Left ventricle myocardium inferior (tissue), 1 donor: Measurements from ENCODE around the gene ACP1. TPM values are rescaled to one million over a fixed set of nuclear protein-coding genes. Genes with fewer than 3 reads are reported as not detected.

Experiments used
- DNase-seq: peaks from one replicate; pipeline ENCODE4 v3.0.0-alpha.2; 2020
- H3K27ac ChIP-seq: fragments of 200-600 bp; replicated peaks from 2 replicates; pipeline ENCODE4 v1.8.0; 2021
- H3K27me3 ChIP-seq: fragments of 200-600 bp; 2 replicates; pipeline ENCODE4 v1.8.0; 2021; ENCODE audit warnings: low read depth
- H3K36me3 ChIP-seq: fragments of 200-600 bp; 2 replicates; pipeline ENCODE4 v1.8.0; 2021
- H3K4me1 ChIP-seq: fragments of 200-600 bp; 2 replicates; pipeline ENCODE4 v1.8.0; 2021
- H3K4me3 ChIP-seq: fragments of 200-600 bp; 2 replicates; pipeline ENCODE4 v1.8.0; 2021; ENCODE audit warnings: mild to moderate bottlenecking, moderate library complexity
- H3K9me3 ChIP-seq: fragments of 200-600 bp; replicated peaks from 2 replicates; pipeline ENCODE4 v1.8.0; 2021
- CTCF ChIP-seq: fragments of 200-600 bp; IDR thresholded peaks from 2 replicates; pipeline ENCODE4 v1.8.0; 2021; ENCODE audit warnings: antibody characterized with exemption, mild to moderate bottlenecking, borderline replicate concordance
- intact Hi-C: fragments of 100-400 bp; cut with micrococcal nuclease; formaldehyde crosslinking; loops from one replicate; pipeline ENCODE4 v1.11.0; 2022
- total RNA-seq: library from RNA; stranded (reverse); fragmentation: NEBNext Ultra II Directional; extraction: Animal tissue kit (Norgen Biotek cat#: 25700); gene quantifications from one replicate; pipeline ENCODE4 v1.2.1, GENCODE V29; 2021
- donor health status: DM: no; HTN: yes; CAD: no; lungs with severe emphysema.

Gene ACP1
- total RNA-seq, 1 donor from 2014 or later = 68.0 TPM

- intact Hi-C loops = no loop called here
Measured at GRCh38 chr2:255195-255594, 9.6 kb upstream of the ACP1 start.

DNA sequence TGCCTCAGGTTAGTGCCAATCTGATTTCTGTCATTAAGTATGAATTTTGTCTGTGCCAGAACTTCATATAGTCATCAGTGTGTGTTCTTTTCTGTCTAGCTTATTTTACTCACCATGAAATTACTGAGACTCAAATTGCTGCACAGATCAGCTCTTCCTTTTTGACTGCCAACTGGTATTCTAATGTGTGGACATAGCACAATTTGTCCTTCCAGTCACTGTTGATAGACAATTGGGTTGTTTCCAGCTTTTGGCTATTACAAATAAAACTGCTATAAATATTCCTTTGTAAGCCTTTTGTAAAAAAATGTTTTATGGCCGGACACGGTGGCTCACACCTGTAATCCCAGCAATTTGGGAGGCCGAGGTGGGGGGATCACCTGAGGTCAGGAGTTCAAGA, 8.7 kb upstream of the ACP1 start:
- Histone ChIP-seq H3K27ac (no peak overlapping the region), H3K9me3 (peaks cover 23% of the 10 kb centered on the region), H3K4me1 (no peaks in the 10 kb centered on the region), H3K4me3 (no peak overlapping the region), H3K36me3 (peaks cover 14% of the 10 kb centered on the region), H3K27me3 (no peaks in the 10 kb centered on the region)
- intact Hi-C loops = no loop called here
- DNase-seq = no peak
- no peak for TF ChIP-seq CTCF

More at GRCh38 chr2:255195-255594, 9.6 kb upstream of the ACP1 start:
- no peaks in the 10 kb centered on the region for H3K4me1 ChIP-seq
- H3K9me3 ChIP-seq = peaks cover 23% of the 10 kb centered on the region
- H3K27ac ChIP-seq = no peak overlapping the region
- no peak for TF ChIP-seq CTCF
- no peaks in the 10 kb centered on the region for H3K27me3 ChIP-seq
- DNase-seq = no peak
- H3K4me3 ChIP-seq = no peak overlapping the region
- H3K36me3 ChIP-seq = peaks cover 8% of the 10 kb centered on the region

DNA sequence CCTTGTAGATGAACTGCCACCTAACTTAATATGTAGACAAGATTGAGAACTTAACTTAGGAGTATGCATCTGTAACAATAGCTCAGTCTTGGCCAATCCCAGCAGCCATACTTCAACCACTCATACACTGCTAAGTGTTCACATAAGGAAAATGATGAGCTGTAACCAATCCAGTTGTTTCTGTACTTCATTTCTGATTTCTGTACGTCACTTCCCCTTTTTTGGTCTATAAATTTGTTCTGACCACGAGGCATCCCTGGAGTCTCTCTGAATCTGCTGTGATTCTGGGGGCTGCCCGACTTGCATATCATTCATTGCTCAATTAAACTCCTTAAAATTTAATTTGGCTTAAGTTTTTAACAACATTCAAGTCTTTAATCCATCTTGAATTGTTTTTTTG, 7.3 kb upstream of the ACP1 start:
- intact Hi-C loops = no loop called here
- Histone ChIP-seq H3K4me3 (no peak overlapping the region), H3K27me3 (no peaks in the 10 kb centered on the region), H3K9me3 (peaks cover 23% of the 10 kb centered on the region), H3K4me1 (no peaks in the 10 kb centered on the region), H3K27ac (no peak overlapping the region), H3K36me3 (peaks cover 11% of the 10 kb centered on the region)
- no peak for DNase-seq
- no peak for TF ChIP-seq CTCF

DNA sequence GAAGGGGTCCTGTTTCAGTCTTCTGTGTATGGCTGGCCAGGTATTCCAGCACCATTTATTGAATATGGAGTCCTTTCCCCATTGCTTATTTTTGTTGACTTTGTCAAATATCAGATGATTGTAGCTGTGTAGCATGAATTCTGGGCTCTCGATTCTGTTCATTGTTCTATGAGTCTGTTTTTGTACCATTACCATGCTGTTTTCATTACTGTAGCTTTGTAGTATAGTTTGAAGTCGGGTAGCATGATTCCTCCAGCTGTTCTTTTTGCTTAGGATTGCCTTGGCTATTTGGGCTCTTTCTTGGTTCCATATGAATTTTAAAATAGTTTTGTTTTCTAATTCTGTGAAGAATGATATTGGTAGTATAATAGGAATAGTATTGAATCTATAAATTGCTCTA, 6.9 kb upstream of the ACP1 start:
- H3K4me1 ChIP-seq = no peaks in the 10 kb centered on the region
- H3K36me3 ChIP-seq = peaks cover 11% of the 10 kb centered on the region
- peaks cover 23% of the 10 kb centered on the region for H3K9me3 ChIP-seq
- no peak overlapping the region for H3K4me3 ChIP-seq
- no peak for TF ChIP-seq CTCF
- H3K27me3 ChIP-seq = no peaks in the 10 kb centered on the region
- no peak for DNase-seq
- intact Hi-C loops = no loop called here
- H3K27ac ChIP-seq = no peak overlapping the region

GRCh38 chr2:258933-259332, 5.8 kb upstream of the ACP1 start:
- Histone ChIP-seq H3K4me1 (peaks cover 9% of the 10 kb centered on the region), H3K36me3 (peaks cover 11% of the 10 kb centered on the region), H3K27me3 (no peaks in the 10 kb centered on the region), H3K9me3 (peaks cover 23% of the 10 kb centered on the region), H3K27ac (no peak overlapping the region), H3K4me3 (no peak overlapping the region)
- intact Hi-C loops = no loop called here
- no peak for DNase-seq
- no peak for TF ChIP-seq CTCF
